Stimulated activated naive CD8-positive, alpha-beta T cell treated with anti-CD3 and anti-CD28 coated beads, Interleukin-15, Interleukin-2, amounts not matched to agents 100 ng/mL and 50 ng/mL, for 24 hours (primary cell): ENCODE data around the gene HTR3B.
"Not testable (repeated sequence)": the region's sequence is repeated elsewhere in the genome, so short reads cannot be mapped to it uniquely, and the experiment has no call there.

Experiments used
- H3K27ac Mint-ChIP-seq: one replicate; pipeline ENCODE4 v1.8.0; 2021; ENCODE audit warnings: mild to moderate bottlenecking, mixed read lengths
- H3K27me3 Mint-ChIP-seq: one replicate; pipeline ENCODE4 v1.8.0; 2021; ENCODE audit warnings: mixed read lengths
- H3K36me3 Mint-ChIP-seq: one replicate; pipeline ENCODE4 v1.8.0; 2021; ENCODE audit warnings: low read depth, mixed read lengths
- H3K4me1 Mint-ChIP-seq: one replicate; pipeline ENCODE4 v1.8.0; 2021; ENCODE audit warnings: low read depth, mixed read lengths
- H3K4me3 Mint-ChIP-seq: one replicate; pipeline ENCODE4 v1.8.0; 2021; ENCODE audit warnings: mild to moderate bottlenecking, mixed read lengths
- H3K9me3 Mint-ChIP-seq: one replicate; pipeline ENCODE4 v1.8.0; 2021; ENCODE audit warnings: mixed read lengths

The HTR3B gene

DNA sequence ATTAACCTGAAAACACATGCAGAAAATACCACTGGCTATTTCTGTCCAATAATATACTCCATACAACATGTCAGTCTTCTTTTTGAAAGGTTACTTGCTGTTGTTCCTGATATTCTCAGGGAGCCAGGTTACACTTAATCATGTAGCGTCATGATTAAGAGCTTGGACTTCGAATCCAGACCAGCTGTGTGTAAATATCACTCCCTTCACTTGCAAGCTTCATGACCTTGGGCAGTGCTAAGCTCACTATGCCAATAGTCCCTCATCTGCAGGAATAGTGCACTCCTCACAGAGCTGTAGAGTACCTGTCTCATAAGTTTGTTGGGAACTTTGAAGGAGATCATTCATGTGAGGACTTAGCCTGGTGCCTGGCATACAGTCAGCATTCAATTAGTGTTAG is 1.9 kb downstream of the HTR3B start:
- no peak overlapping the region for H3K4me3 Mint-ChIP-seq
- H3K27me3 Mint-ChIP-seq, result peaks cover 6% of the 10 kb centered on the region
- no peak overlapping the region for H3K27ac Mint-ChIP-seq
- H3K9me3 Mint-ChIP-seq, result no peaks in the 10 kb centered on the region
- H3K36me3 Mint-ChIP-seq, result no peaks in the 10 kb centered on the region
- H3K4me1 Mint-ChIP-seq, result no peaks in the 10 kb centered on the region

GRCh38 chr11:113907152-113907551 is 2.6 kb downstream of the HTR3B start:
- H3K27ac Mint-ChIP-seq, result no peak overlapping the region
- no peaks in the 10 kb centered on the region for H3K9me3 Mint-ChIP-seq
- no peaks in the 10 kb centered on the region for H3K4me1 Mint-ChIP-seq
- H3K4me3 Mint-ChIP-seq, result no peak overlapping the region
- H3K36me3 Mint-ChIP-seq, result no peaks in the 10 kb centered on the region
- peaks cover 6% of the 10 kb centered on the region for H3K27me3 Mint-ChIP-seq

- H3K36me3 Mint-ChIP-seq, result no peaks in the 10 kb centered on the region
- H3K4me3 Mint-ChIP-seq, result no peak overlapping the region
These were observed 3.1 kb downstream of the HTR3B start for GRCh38 chr11:113907681-113908080.

DNA sequence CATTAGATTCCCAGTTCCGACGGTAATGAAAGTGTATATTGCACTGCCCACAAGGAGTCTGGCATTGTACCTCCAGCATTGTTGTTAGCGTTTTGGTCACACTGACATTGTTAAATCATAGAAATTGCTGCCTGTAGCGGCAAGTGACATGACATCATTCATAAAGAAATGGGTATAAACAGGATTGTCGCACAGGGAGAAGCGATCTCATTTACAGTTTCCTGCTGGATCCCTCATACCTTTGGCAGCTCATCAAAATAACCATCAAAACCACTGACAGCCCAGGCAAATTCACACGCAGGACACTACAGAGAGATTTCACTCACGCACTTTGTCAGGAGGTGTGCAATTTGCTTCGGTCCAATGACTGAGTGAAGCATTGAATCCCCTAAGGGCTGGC is 3.5 kb downstream of the HTR3B start:
- no peaks in the 10 kb centered on the region for H3K4me1 Mint-ChIP-seq
- H3K4me3 Mint-ChIP-seq, result no peak overlapping the region
- no peaks in the 10 kb centered on the region for H3K36me3 Mint-ChIP-seq
- H3K27ac Mint-ChIP-seq, result no peak overlapping the region
- H3K9me3 Mint-ChIP-seq, result no peaks in the 10 kb centered on the region
- peaks cover 6% of the 10 kb centered on the region for H3K27me3 Mint-ChIP-seq

More at GRCh38 chr11:113907681-113908080, 3.1 kb downstream of the HTR3B start:
- Mint-ChIP-seq H3K27ac (no peak overlapping the region), H3K27me3 (peaks cover 6% of the 10 kb centered on the region), H3K4me1 (no peaks in the 10 kb centered on the region), H3K9me3 (no peaks in the 10 kb centered on the region)

GRCh38 chr11:113911491-113911890 is 6.9 kb downstream of the HTR3B start:
- not testable (repeated sequence) for H3K36me3 Mint-ChIP-seq, H3K9me3 Mint-ChIP-seq, H3K4me1 Mint-ChIP-seq, H3K27ac Mint-ChIP-seq, H3K4me3 Mint-ChIP-seq
- H3K27me3 Mint-ChIP-seq, result peaks cover 10% of the 10 kb centered on the region

DNA sequence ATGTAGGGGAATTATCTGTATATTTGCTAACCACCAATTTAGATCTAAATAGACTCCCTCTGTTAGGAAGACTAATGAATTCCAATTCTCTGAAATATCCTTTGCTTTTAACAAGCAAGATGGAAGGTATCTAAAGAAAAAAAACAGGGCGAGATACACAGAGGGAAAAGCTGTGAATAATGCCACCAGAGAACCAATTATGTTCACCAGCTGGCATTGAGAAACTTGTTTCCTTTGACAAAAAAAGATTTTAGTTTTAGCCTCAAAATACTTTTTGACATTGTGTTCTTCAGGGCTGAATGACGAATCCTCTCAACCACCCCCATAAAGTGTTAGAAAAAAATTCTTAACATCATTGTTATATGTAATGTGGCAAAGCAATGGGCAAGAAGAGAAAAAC is 19.0 kb downstream of the HTR3B start:
- Mint-ChIP-seq H3K4me3 (no peak overlapping the region), H3K36me3 (no peaks in the 10 kb centered on the region), H3K27ac (no peak overlapping the region), H3K4me1 (no peaks in the 10 kb centered on the region), H3K27me3 (peaks cover 24% of the 10 kb centered on the region), H3K9me3 (no peaks in the 10 kb centered on the region)

DNA sequence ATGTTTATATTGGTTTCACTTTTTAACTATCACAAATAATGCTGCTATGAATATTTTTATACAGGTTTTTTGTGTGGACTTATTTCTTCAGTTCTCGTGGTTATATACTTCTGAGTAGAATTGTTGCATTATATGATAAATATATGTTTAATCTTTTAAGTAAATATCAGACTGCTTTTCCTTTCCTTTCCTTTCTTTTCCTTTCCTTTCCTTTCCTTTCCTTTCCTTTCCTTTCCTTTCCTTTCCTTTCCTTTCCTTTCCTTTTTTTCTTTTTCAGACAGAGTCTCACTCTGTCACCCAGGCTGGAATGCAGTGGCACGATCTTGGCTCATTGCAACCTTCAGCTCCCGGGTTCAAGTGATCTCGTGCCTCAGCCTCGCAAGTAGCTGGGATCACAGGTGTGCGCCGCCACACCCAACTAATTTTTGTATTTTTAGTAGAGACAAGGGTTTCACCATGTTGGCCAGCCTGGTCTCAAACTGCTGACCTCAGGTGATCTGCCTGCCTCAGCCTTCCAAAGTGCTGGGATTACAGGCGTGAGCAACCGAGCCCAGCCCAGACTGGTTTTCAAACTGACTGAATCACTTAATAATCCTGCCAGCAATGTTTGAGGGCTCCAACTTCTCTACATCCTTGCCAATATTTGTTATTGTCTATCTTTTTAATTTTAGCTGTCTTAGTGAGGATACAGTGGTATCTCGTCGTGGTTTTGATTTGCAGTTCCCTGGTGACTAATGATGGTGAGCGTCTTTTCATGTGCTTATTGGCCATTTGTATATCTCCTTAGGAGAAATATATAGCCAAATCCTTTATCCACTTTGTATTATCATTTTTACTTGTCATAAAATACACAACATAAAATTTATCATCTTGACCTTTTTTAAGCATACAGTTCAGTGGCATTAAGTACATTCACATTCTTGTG is 21.9 kb downstream of the HTR3B start:
- Mint-ChIP-seq H3K4me3 (no peak overlapping the region), H3K4me1 (no peaks in the 10 kb centered on the region), H3K27ac (no peak overlapping the region), H3K36me3 (no peaks in the 10 kb centered on the region), H3K9me3 (no peaks in the 10 kb centered on the region), H3K27me3 (peaks cover 20% of the 10 kb centered on the region)

- peaks cover 19% of the 10 kb centered on the region for H3K27me3 Mint-ChIP-seq
- no peaks in the 10 kb centered on the region for H3K4me1 Mint-ChIP-seq
- no peaks in the 10 kb centered on the region for H3K36me3 Mint-ChIP-seq
- H3K4me3 Mint-ChIP-seq, result no peak overlapping the region
- no peak overlapping the region for H3K27ac Mint-ChIP-seq
- H3K9me3 Mint-ChIP-seq, result no peaks in the 10 kb centered on the region
These were observed 23.7 kb downstream of the HTR3B start for GRCh38 chr11:113928311-113928710.

DNA sequence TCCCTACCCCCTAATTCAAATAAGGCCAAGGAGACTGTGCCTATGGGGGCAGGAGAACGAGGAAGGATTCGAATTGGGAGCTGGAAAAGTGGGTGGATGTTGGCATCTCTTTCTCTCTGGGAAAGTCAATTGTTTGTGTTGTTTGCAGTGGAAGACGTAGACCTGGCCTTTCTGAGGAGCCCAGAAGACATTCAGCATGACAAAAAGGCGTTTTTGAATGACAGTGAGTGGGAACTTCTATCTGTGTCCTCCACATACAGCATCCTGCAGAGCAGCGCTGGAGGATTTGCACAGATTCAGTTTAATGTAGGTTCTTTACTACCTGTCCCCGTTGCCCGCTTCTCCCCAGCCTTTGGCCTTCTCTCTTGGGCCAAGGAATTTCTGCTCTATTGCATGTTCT is 28.2 kb downstream of the HTR3B start:
- peaks cover 10% of the 10 kb centered on the region for H3K27me3 Mint-ChIP-seq
- H3K4me1 Mint-ChIP-seq, result no peaks in the 10 kb centered on the region
- no peak overlapping the region for H3K4me3 Mint-ChIP-seq
- H3K36me3 Mint-ChIP-seq, result no peaks in the 10 kb centered on the region
- no peaks in the 10 kb centered on the region for H3K9me3 Mint-ChIP-seq
- no peak overlapping the region for H3K27ac Mint-ChIP-seq

DNA sequence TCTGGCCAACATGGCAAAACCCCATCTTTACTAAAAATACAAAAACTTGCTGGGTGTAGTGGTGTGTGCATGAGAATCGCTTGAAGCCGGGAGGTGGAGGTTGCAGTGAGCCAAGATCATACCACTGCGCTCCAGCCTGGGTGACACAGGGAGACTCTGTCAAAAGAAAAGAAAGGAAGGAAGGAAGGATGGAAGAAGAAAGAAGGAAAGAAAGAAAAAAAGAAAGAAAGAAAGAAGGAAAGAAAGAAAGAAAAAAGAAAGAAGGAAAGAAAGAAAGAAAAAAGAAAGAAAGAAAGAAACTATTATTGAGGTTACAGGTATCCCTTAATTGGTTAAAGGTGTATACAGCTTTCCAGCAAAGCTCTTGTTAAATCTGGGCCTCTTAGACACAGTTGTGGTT is 29.6 kb downstream of the HTR3B start:
- not testable (repeated sequence) for H3K27ac Mint-ChIP-seq, H3K27me3 Mint-ChIP-seq, H3K9me3 Mint-ChIP-seq, H3K4me3 Mint-ChIP-seq, H3K36me3 Mint-ChIP-seq, H3K4me1 Mint-ChIP-seq

- H3K27ac Mint-ChIP-seq, result no peak overlapping the region
- no peaks in the 10 kb centered on the region for H3K9me3 Mint-ChIP-seq
- H3K4me3 Mint-ChIP-seq, result no peak overlapping the region
- no peaks in the 10 kb centered on the region for H3K36me3 Mint-ChIP-seq
- H3K4me1 Mint-ChIP-seq, result no peaks in the 10 kb centered on the region
- peaks cover 10% of the 10 kb centered on the region for H3K27me3 Mint-ChIP-seq
These were observed 30.2 kb downstream of the HTR3B start for GRCh38 chr11:113934761-113935160.

GRCh38 chr11:113935858-113936257 is 31.3 kb downstream of the HTR3B start:
- Mint-ChIP-seq H3K9me3 (no peaks in the 10 kb centered on the region), H3K27ac (no peak overlapping the region), H3K27me3 (peaks cover 10% of the 10 kb centered on the region), H3K4me3 (no peak overlapping the region), H3K36me3 (no peaks in the 10 kb centered on the region), H3K4me1 (no peaks in the 10 kb centered on the region)

DNA sequence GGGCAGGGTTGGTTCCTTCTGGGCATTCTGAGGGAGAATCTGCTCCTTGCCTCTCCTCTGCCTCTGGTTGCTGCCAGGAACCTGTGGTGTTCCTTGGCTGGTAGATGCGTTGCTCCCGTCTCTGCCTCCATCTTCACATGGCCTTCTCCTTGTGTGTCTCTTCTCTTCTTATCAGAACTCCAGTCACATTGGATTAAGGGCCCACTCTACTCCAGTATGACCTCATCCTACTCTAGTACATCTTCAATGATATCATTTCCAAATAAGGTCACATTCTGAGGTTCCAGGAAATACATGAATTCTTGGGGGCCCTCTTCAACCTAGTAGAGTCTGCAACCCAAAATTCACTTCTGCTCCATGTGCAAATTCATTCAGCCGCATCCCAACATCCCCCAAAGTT is 33.3 kb downstream of the HTR3B start:
- H3K9me3 Mint-ChIP-seq, result no peaks in the 10 kb centered on the region
- peaks cover 4% of the 10 kb centered on the region for H3K27me3 Mint-ChIP-seq
- no peaks in the 10 kb centered on the region for H3K4me1 Mint-ChIP-seq
- no peaks in the 10 kb centered on the region for H3K36me3 Mint-ChIP-seq
- no peak overlapping the region for H3K27ac Mint-ChIP-seq
- no peak overlapping the region for H3K4me3 Mint-ChIP-seq

GRCh38 chr11:113942256-113942655 is 37.7 kb downstream of the HTR3B start:
- no peaks in the 10 kb centered on the region for H3K27me3 Mint-ChIP-seq
- H3K4me1 Mint-ChIP-seq, result no peaks in the 10 kb centered on the region
- H3K27ac Mint-ChIP-seq, result no peak overlapping the region
- H3K4me3 Mint-ChIP-seq, result no peak overlapping the region
- H3K9me3 Mint-ChIP-seq, result no peaks in the 10 kb centered on the region
- no peaks in the 10 kb centered on the region for H3K36me3 Mint-ChIP-seq

GRCh38 chr11:113946162-113946561 is 41.6 kb downstream of the HTR3B start:
- not testable (repeated sequence) for H3K4me3 Mint-ChIP-seq, H3K4me1 Mint-ChIP-seq, H3K27me3 Mint-ChIP-seq, H3K9me3 Mint-ChIP-seq, H3K36me3 Mint-ChIP-seq, H3K27ac Mint-ChIP-seq

- H3K4me1 Mint-ChIP-seq, result peaks cover 4% of the 10 kb centered on the region
- no peak overlapping the region for H3K4me3 Mint-ChIP-seq
- H3K27ac Mint-ChIP-seq, result no peak overlapping the region
- no peaks in the 10 kb centered on the region for H3K36me3 Mint-ChIP-seq
- H3K27me3 Mint-ChIP-seq, result peaks cover 5% of the 10 kb centered on the region
- no peaks in the 10 kb centered on the region for H3K9me3 Mint-ChIP-seq
These were observed 43.4 kb downstream of the HTR3B start for GRCh38 chr11:113947994-113948393.
